T-helper 2 cell (primary cell): ENCODE data around the gene RAE1.
"Not testable (repeated sequence)": the region's sequence is repeated elsewhere in the genome, so short reads cannot be mapped to it uniquely, and the experiment has no call there.

Experiments
- DNase-seq, 5 experiments: peaks; one replicate each; pipeline versions ENCODE4 v3.0.0 to v3.0.0-alpha.2; 2012 to 2022

The RAE1 gene

DNA sequence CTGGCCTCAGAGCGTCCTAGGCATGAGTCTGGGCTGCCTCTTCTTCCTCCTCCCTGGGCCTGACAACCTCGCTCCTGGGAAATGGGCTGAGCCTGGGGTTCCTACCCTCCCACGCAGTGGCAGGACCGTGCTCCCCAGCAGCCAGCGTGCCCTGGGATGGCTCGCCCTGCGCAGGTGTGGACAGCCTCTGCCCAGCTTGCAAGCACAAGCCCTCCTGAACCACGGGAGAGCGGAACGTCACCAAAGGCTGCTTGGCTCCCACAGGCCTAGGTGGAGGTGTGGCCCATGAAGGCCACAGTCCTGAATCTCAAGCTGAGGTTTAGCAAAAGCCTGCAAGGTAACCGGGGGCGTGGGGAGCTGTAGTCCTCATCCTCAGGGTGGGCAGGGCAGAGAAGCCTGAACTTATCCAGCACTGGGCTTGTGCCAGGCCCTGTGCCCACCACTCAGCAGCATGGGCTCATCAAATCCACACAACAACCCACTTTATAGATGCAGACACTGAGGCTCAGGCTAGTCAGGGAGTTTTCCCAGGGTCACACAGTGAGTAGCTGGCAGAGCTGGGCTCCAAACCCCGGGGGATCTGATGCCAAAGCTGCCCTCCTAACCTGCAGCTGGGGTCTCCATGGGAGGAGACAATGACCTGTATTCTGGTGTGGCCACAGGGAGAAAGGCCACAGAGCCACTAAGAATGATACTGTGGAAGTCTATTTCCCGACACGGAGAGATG, 65.4 kb downstream of the RAE1 start:
- DNase-seq, result no peak

DNA sequence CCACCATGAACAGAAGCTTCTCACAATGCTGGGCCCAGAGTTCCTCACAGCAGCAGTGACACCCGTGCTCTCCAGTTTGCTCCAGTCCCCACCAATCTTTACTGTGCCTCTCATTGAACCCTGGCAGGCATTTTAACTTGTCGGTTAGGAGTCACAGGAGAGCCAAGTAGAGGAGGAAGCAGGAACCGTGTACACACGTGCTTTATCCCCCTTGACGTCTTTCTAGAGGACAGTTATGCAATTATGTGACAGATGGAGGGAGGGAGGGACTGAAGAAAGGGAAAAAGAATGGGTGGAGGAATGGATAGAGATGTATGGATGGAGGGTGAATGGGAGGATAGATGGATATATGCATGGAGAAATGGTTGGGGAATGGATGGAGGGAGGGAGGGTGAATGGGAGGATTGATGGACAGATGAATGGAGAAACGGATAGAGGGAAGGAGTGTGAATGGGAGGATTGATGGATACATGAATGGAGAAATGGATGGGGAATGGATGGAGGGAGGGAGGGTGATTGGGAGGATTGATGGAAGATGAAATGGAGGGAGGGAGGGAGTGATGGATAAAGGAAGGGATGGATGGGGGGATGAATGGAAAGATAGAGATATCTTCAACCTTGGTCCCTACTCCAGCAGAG, 66.1 kb downstream of the RAE1 start:
- no peak for DNase-seq

DNA sequence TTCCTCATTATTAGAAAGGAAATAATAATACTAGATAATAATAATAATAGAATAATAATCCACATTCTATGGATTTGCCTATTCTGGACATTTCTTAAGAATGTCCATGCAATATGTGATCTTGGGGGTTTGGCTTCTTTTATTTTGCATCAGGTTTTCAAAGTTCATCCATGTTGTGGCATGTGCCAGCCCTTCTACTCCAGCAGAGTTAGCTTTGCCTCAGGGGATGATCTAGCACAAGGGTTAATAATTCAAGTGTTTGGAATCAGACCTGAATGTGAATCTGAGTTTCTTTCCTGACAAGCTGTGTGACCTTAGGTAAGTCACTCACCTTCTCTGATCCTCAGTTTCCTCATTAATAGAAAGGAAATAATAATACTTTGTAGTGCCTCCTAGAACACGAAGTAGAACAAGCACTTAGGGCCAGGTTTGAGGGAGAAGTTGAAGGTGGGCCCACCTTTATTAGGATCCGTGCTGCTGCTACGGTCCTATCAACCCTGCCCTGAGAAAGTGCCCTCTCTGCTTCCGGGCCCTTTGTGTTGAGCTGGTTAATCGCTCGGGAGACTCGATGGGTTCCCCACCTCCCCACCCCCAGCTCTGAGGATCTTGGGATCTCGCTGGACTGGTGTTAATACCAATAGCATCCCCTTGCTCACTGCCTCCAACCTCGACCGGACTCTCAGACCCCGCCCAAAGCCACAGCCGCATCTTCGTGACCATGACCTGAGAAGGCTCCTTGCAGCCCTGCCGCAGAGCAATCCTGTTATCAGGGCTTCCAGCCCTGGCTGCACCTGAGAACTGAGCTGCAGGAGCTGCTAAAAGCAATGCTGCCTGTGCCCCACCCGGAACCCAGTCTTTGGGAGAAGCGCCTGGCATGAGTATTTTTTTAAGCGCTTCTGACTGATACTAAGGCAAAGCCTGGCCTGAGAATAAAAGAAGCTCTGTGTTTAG, 67.0 kb downstream of the RAE1 start:
- no peak for DNase-seq

DNA sequence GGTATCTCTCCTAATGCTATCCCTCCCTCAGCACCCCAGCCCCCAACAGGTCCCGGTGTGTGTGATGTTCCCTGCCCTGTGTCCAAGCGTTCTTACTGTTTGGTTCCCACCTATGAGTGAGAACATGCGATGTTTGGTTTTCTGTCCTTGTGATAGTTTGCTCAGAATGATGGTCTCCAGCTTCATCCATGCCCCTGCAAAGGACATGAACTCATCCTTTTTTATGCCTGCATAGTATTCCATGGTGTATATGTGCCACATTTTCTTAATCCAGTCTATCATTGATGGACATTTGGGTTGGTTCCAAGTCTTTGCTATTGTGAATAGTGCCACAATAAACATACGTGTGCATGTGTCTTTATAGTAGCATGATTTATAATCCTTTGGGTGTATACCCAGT, 68.4 kb downstream of the RAE1 start:
- not testable (repeated sequence) for DNase-seq

DNA sequence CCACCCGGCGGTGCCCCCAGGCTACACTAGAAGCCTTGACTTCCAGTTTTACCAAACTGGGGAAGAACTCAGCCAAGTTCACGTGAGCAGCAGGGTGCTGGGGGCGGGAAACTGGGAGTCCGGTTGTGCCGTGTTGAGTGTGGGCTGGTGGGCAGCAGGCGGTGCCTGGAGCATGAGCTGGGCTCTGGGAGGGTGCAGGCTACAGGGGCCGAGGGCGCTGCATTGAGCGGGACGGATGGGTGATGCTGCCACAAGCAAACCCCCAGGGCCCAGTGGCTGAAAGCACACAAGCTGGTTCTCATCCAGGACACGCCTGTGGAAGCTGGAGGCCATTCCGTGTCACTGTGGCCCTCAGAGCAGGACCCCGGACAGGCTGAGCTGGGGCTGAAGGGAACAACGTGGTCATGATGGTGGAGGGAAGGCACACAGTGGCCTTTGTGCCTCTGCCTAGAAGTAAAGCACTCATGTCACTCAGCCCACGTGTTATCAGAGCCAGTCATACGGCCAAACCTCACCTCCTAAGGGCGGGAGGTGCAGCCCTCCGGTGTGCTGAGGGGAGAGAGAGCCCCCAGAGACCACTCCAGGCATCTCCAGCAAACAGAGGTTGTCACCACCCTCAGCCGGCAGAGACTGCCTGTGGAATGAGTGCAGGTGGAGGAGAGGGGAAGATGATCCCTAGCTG, 69.7 kb downstream of the RAE1 start:
- DNase-seq, result no peak

DNA sequence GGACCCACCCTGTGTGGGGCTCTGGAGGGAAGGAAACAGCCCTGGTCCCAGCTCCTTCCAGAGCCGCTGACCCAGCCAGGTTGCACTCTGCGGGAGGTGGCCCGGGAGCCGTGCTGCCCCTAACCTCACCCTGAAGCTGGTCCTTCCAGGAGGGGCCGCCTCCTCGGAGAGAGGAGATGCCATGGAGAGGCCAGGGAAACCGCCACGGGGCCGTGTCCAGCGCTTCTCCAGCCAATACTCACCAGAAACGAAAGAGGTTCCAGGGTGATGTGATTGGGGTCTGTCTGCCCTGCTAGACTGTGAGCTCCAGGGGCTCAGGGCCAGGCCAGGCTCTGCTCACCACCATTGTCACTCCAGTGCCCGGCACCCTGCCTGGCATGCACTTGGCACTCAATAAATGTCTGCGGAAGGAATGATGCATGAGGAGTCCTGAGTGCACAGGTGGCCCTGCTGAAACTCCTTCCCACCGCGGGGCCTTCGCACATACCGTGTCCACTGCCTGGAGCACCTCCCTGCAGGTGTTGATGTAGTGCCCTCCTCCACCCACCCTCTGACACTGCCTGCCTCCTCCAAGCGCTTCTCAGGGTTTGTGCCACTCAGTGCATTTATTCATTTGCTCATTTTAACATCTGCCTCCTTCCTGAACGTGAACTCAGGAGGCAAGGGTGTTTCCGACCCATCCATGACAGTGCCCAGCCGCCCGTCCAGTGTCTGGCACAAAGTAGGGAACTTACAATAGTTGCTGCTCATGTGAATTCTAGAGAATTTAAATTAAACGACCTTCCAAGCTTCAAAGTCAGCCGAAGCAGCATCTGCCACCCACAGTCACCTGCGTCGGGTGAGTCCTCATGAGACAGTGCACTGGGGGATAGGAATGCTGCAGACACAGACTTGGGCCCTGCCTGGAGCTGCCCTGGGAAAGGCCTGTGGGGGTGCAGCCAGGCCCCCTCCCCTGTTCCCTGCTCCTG, 70.5 kb downstream of the RAE1 start:
- no peak for DNase-seq

DNA sequence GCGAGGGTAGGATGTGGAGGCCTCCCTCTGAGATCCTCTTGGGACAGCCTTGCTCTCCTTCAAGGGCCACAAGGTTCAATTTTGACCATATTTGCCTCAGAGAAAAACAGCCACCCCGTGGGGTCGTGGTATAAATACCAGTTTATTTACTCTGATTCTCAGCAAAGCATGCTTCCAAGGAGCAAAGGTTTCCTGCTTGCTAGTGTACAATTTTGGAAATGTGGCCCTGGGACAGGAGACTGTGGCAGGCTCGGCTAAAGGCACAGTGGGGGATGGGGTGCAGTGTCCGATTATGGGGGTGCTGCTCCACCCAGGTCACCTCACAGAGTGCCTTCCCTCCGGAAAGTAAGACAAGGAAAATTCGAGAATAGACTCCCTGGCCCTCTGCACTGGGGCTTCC, 71.2 kb downstream of the RAE1 start:
- no peak for DNase-seq

DNA sequence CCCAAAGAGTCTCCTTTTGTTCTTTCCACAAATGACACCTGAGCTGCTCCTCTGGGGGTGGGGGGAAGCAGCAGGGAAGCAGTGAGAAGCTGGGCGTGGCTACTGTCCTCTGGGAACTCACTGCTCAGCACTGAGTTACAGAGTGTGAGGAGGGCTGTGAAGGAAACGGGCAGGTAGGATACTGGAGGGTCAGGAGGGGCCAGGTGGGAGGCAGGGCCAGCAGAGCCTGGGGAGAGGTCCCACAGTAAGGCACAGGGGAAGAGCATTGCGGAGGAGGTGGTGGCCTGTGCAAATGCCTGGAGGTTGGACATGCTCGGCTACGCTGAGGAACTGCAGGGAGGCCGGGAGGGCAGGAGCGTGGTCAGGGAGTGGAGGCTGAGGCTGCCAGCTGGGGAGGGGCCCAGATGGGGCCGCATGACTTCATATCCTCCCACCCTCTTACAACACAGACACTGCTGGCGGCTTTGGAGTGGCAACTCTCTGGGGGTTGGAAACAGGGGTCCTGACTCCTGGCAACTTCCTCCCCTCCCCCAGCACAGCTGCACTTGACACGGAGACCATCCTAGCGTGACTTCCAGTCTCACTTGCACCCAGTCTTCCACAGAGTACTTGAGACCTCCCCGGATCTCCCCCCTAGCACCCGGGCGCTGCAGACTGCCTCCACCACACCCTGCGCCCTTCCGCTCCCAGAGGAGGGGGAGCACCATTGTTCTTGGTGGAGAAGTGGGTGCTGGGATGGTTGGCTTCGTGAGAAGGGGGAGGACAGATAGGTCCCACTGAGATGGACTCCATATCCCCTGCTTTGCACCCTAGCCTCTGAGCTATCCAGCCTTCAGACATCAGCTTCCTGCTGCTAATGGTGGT, 74.3 kb downstream of the RAE1 start:
- no peak for DNase-seq

DNA sequence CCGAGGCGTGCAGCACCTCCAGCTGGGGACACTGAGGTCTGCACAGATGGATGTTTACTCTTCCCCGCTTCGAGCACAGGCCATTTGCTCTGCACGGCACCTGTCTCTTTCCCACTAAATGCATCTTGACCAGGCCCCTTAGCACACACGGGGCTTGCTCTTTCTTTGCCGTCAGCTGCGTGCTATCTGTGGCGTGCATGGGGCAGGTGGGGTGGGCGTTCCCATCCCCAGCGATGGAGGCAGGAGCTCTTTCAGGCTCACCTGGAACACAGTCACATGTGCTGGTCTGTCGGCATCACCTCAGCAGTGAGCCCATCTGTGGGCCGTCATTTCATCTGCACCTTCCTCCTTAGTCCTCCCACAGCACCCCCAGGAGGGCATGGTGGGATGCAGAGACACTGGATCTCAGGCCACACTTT, 75.2 kb downstream of the RAE1 start:
- no peak for DNase-seq

DNA sequence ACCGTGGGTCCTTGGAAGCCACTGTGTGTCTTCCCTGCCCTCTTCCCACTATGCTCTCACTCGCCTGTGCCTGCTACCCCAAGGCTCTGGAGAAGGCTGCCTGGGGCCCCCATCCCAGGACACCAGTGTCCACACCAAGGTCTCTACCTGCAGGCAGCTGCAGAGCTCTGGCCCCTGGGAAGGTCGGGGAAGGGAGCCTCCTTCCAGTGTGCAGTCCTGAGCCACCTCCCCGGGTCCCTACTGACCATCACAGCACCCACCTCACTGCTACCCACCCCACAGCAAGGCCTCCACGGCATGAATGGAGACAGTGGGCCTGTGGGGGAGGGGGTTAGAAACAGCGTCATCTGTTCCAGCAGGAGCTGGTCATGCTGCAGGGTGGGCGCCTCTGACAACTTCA, 75.8 kb downstream of the RAE1 start:
- DNase-seq, result no peak

DNA sequence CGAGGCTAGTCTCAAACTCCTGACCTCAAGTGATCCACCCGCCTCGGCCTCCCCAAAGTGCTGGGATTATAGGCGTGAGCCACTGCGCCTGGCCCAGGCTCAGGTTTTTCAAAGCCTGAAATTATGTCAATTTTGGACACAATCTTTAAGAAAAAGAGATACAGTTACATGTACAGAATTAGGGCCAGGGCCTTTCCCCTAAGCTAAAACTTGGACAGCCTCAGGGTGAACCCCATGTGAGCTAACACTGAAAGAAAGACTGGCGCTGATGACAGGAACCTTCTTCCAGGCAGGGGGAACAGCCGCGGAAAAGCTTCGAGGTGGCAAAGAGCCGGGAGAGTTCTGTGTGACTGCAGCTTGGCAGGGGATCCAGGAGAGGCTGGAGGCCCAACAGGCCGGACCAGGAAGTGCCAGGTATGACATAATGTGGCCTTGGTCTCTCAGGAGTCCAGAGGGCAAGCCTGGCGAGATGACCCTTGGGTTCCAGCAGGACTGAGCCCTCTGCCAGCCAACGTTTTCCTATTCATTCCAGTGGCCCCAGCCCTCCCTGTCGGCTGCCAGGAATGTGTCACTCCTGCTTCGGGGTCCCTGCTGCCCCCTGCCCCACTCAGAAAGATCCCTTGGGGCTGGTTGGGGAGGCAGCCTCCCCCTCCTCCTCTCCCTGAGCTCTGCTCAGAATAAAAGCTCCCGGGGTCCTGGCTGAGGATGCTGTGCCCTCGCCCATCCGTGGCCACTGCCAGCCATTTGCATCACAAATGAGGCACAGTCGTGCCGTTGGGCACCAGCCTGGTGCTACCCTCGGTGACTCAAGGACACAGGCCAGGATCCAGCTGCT, 77.5 kb downstream of the RAE1 start:
- no peak for DNase-seq
